Tibial artery (tissue), 4 donors: ENCODE measurements around the gene MYMX.

ENCODE experiments used
- DNase-seq, 2 donors: peaks; one replicate each; pipeline ENCODE4 v3.0.0-alpha.2; 2019
- H3K27ac ChIP-seq, 2 donors: fragments of 200-600 bp; sonication (generic) in 1 of 2; 1 replicate in 1 of 2; 2 replicates in 1 of 2; pipeline ENCODE4 v1.5.1; 2018 to 2019; ENCODE audit warnings: mild to moderate bottlenecking in 1 of 2
- H3K27me3 ChIP-seq, 2 donors: fragments of 200-600 bp; sonication (generic) in 1 of 2; one replicate each; pipeline versions ENCODE4 v1.5.1 to v1.6.0; 2016 to 2019
- H3K36me3 ChIP-seq, 3 donors: fragments of 200-600 bp; sonication (generic) in 2 of 3; one replicate each; pipeline ENCODE4 v1.5.1; 2016 to 2019; ENCODE audit warnings: mild to moderate bottlenecking in 2 of 3
- H3K4me1 ChIP-seq, 4 donors: fragments of 200-600 bp; sonication (generic) in 2 of 4; 1 replicate in 3 of 4; 2 replicates in 1 of 4; pipeline ENCODE4 v1.5.1; 2016 to 2019
- H3K4me3 ChIP-seq, 2 donors: fragments of 200-600 bp; sonication (generic) in 1 of 2; 1 replicate in 1 of 2; 2 replicates in 1 of 2; pipeline ENCODE4 v1.5.1; 2018 to 2019; ENCODE audit warnings: mild to moderate bottlenecking in 2 of 2
- H3K9me3 ChIP-seq, 3 donors: fragments of 200-600 bp; sonication (generic) in 1 of 3; one replicate each; pipeline ENCODE4 v1.5.1; 2016 to 2019
- CTCF ChIP-seq, 2 experiments: fragments of 200-600 bp in 1 of 2; fragments of 450-650 bp in 1 of 2; IDR thresholded peaks; one replicate each; pipeline ENCODE4 v1.5.1; 2017 to 2019; ENCODE audit warnings: antibody characterized with exemption in 2 of 2, mild to moderate bottlenecking in 1 of 2, moderate library complexity in 1 of 2
- intact Hi-C: fragments of 100-400 bp; cut with DNase I; formaldehyde crosslinking; loops from one replicate; pipeline ENCODE4 v1.15.0; 2023; ENCODE audit warnings: low total_unique reads

Gene MYMX

GRCh38 chr6:44257025-44257752 lies 40.5 kb downstream of the MYMX start, which contains the start of gene SLC35B2:
SLC35B2 (minus strand) TSS chr6:44257528; CDS start chr6:44257410, 118 bp downstream.
- DNase-seq, result peak; percentile 54 to 82
- Histone ChIP-seq H3K27me3 (no peaks in the 10 kb centered on the region), H3K9me3 (no peaks in the 10 kb centered on the region), H3K4me1 (peaks cover 0 to 20% (median 17%) of the 10 kb centered on the region in 4 donors), H3K4me3 (peak within 1 kb of the TSS; percentile 78 to 86), H3K36me3 (peaks cover 27 to 53% (median 38%) of the 10 kb centered on the region in 3 donors), H3K27ac (peak within 1 kb of the TSS; percentile 86 to 88)
- intact Hi-C loops, result loop anchor here (5.0 kb wide), 1 partner anchor 85 kb away; no protein-coding TSS in a partner anchor
- TF ChIP-seq CTCF (IDR thresholded peaks at IDR 0.05), result peak; percentile 67 to 85

- peaks cover 21 to 47% (median 32%) of the 10 kb centered on the region in 3 donors for H3K36me3 ChIP-seq
- H3K27ac ChIP-seq, result peak overlapping the region; percentile 86 to 88
- H3K27me3 ChIP-seq, result no peaks in the 10 kb centered on the region
- H3K4me3 ChIP-seq, result peak overlapping the region; percentile 78 to 86
- peaks cover 0 to 26% (median 21%) of the 10 kb centered on the region in 4 donors for H3K4me1 ChIP-seq
- DNase-seq, result no peak
- no peaks in the 10 kb centered on the region for H3K9me3 ChIP-seq
- TF ChIP-seq CTCF (IDR thresholded peaks at IDR 0.05), result no peak
- intact Hi-C loops, result loop anchor here (5.0 kb wide), 1 partner anchor 86 kb away; no protein-coding TSS in a partner anchor
Measured at GRCh38 chr6:44257753-44258324, 41.1 kb downstream of the MYMX start.

GRCh38 chr6:44258325-44258863 lies 41.7 kb downstream of the MYMX start:
- peaks cover 15 to 41% (median 26%) of the 10 kb centered on the region in 3 donors for H3K36me3 ChIP-seq
- peak overlapping the region in 1 of 2 donors; percentile 88 for H3K27ac ChIP-seq

GRCh38 chr6:44258921-44259320 lies 42.2 kb downstream of the MYMX start:
- H3K9me3 ChIP-seq, result no peaks in the 10 kb centered on the region
- H3K4me1 ChIP-seq, result peaks cover 0 to 37% (median 32%) of the 10 kb centered on the region in 4 donors
- TF ChIP-seq CTCF (IDR thresholded peaks at IDR 0.05), result no peak
- no peak for DNase-seq
- intact Hi-C loops, result loop anchor here (5.0 kb wide), 1 partner anchor 87 kb away; no protein-coding TSS in a partner anchor
- no peaks in the 10 kb centered on the region for H3K27me3 ChIP-seq
- no peak overlapping the region for H3K4me3 ChIP-seq
- peaks cover 10 to 36% (median 21%) of the 10 kb centered on the region in 3 donors for H3K36me3 ChIP-seq
- no peak overlapping the region for H3K27ac ChIP-seq

More at GRCh38 chr6:44258325-44258863, 41.7 kb downstream of the MYMX start:
- H3K27me3 ChIP-seq, result no peaks in the 10 kb centered on the region
- intact Hi-C loops, result loop anchor here (5.0 kb wide), 1 partner anchor 86 kb away; no protein-coding TSS in a partner anchor
- no peak for DNase-seq
- no peak for TF ChIP-seq CTCF (IDR thresholded peaks at IDR 0.05)
- H3K4me1 ChIP-seq, result peaks cover 0 to 32% (median 26%) of the 10 kb centered on the region in 4 donors
- no peaks in the 10 kb centered on the region for H3K9me3 ChIP-seq
- no peak overlapping the region for H3K4me3 ChIP-seq

GRCh38 chr6:44260011-44260410 lies 43.3 kb downstream of the MYMX start:
- Histone ChIP-seq H3K4me1 (peaks cover 0 to 48% (median 42%) of the 10 kb centered on the region in 4 donors), H3K36me3 (peaks cover 0 to 25% (median 10%) of the 10 kb centered on the region in 3 donors), H3K27ac (no peak overlapping the region), H3K9me3 (no peaks in the 10 kb centered on the region), H3K4me3 (no peak overlapping the region), H3K27me3 (no peaks in the 10 kb centered on the region)
- intact Hi-C loops, result loop anchor here (10.0 kb wide), 1 partner anchor 165 kb away; no protein-coding TSS in a partner anchor
- TF ChIP-seq CTCF (IDR thresholded peaks at IDR 0.05), result no peak
- DNase-seq, result no peak
